ENCODE results near the gene SPAG6. TPM values are rescaled to one million over a fixed set of nuclear protein-coding genes. Genes with fewer than 3 reads are reported as not detected.

SPAG6 gene
- total and polyA plus RNA-seq, 2 donors (not counting 1 experiment from before 2014, with no cell fraction given) = not detected

DNA sequence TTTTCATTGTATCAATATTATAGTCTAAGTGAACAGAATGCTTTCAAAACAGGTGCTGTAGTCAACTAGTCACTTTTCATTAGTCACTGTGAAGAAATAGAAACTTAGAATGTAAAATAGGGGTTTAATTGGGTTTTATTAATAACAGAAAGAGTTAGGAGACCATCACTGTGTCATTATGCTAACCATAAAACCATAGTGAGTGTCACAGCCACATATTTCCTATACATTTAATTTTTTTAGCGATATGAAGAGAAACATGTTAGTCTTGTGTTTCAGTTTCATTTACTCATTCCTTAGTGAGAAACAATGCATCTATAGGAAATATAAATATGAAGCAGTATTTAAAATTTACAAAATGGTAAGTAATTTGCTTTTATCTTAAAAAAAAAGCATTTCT lies 22.2 kb downstream of the SPAG6 start:
- H3K4me1 ChIP-seq (ENCODE audit: control insufficient read depth, extremely low read depth, insufficient read depth, low read length) = no peaks in the 10 kb centered on the region
- H3K36me3 ChIP-seq (ENCODE audit: control insufficient read depth, insufficient read depth, low read length) = no peaks in the 10 kb centered on the region
- H3K27ac ChIP-seq (ENCODE audit: insufficient read depth, low read length) = no peak overlapping the region
- H3K9me3 ChIP-seq (ENCODE audit: control insufficient read depth, insufficient read depth, low read depth, low read length) = no peaks in the 10 kb centered on the region
- no peak for DNase-seq (ENCODE audit: low read depth in 2 of 2)
- H2AFZ ChIP-seq (ENCODE audit: low read length) = no peak overlapping the region
- no peaks in the 10 kb centered on the region for H3K79me2 ChIP-seq (ENCODE audit: control insufficient read depth, insufficient read depth, low read length)
- no peak overlapping the region for H3K4me2 ChIP-seq (ENCODE audit: extremely low read depth, insufficient read depth, low read length)
- no peak for TF ChIP-seq EZH2 (IDR thresholded peaks at IDR 0.05; ENCODE audit: low read length, missing control alignments)
- TF ChIP-seq, protein P1, sequence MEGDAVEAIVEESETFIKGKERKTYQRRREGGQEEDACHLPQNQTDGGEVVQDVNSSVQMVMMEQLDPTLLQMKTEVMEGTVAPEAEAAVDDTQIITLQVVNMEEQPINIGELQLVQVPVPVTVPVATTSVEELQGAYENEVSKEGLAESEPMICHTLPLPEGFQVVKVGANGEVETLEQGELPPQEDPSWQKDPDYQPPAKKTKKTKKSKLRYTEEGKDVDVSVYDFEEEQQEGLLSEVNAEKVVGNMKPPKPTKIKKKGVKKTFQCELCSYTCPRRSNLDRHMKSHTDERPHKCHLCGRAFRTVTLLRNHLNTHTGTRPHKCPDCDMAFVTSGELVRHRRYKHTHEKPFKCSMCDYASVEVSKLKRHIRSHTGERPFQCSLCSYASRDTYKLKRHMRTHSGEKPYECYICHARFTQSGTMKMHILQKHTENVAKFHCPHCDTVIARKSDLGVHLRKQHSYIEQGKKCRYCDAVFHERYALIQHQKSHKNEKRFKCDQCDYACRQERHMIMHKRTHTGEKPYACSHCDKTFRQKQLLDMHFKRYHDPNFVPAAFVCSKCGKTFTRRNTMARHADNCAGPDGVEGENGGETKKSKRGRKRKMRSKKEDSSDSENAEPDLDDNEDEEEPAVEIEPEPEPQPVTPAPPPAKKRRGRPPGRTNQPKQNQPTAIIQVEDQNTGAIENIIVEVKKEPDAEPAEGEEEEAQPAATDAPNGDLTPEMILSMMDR (conservative IDR thresholded peaks at IDR 0.05 in 1 of 2, IDR thresholded peaks at IDR 0.05 in 1 of 2; ENCODE audit: low read depth in 1 of 2, low read length in 2 of 2) = no peak
- no peak overlapping the region for H3K4me3 ChIP-seq (replicated peaks in 1 of 4; ENCODE audit: control extremely low read depth in 1 of 4, insufficient read depth in 1 of 4, low read depth in 3 of 4, low read length in 4 of 4)
- no peaks in the 10 kb centered on the region for H3K27me3 ChIP-seq (ENCODE audit: control insufficient read depth, insufficient read depth, low read length)
- H3K9ac ChIP-seq (ENCODE audit: insufficient read depth, low read length) = no peak overlapping the region
- H4K20me1 ChIP-seq (ENCODE audit: control insufficient read depth, extremely low read depth, insufficient read depth, low read length) = no peaks in the 10 kb centered on the region

DNA sequence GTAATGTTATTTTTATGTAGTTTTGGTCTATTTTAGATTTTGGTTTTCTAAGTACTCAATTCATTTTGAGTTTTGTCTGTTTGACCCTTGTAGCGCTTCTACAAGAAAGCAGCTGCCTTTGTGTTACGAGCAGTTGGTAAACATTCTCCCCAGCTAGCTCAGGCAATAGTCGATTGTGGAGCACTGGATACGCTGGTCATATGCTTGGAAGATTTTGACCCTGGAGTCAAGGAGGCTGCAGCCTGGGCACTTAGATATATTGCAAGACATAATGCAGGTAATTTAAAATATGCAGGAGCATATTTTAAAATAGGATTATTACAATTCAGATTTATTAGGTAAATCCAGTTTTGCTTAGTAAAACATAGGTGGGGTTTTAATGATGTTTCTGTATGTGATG lies 23.1 kb downstream of the SPAG6 start:
- no peak overlapping the region for H2AFZ ChIP-seq (ENCODE audit: low read length)
- no peaks in the 10 kb centered on the region for H3K27me3 ChIP-seq (ENCODE audit: control insufficient read depth, insufficient read depth, low read length)
- no peaks in the 10 kb centered on the region for H4K20me1 ChIP-seq (ENCODE audit: control insufficient read depth, extremely low read depth, insufficient read depth, low read length)
- H3K36me3 ChIP-seq (ENCODE audit: control insufficient read depth, insufficient read depth, low read length) = no peaks in the 10 kb centered on the region
- no peak overlapping the region for H3K27ac ChIP-seq (ENCODE audit: insufficient read depth, low read length)
- no peak for DNase-seq (ENCODE audit: low read depth in 2 of 2)
- H3K4me1 ChIP-seq (ENCODE audit: control insufficient read depth, extremely low read depth, insufficient read depth, low read length) = no peaks in the 10 kb centered on the region
- no peaks in the 10 kb centered on the region for H3K79me2 ChIP-seq (ENCODE audit: control insufficient read depth, insufficient read depth, low read length)
- no peak overlapping the region for H3K4me3 ChIP-seq (replicated peaks in 1 of 4; ENCODE audit: control extremely low read depth in 1 of 4, insufficient read depth in 1 of 4, low read depth in 3 of 4, low read length in 4 of 4)
- TF ChIP-seq, protein P1 (conservative IDR thresholded peaks at IDR 0.05 in 1 of 2, IDR thresholded peaks at IDR 0.05 in 1 of 2; ENCODE audit: low read depth in 1 of 2, low read length in 2 of 2) = no peak
- no peak for TF ChIP-seq EZH2 (IDR thresholded peaks at IDR 0.05; ENCODE audit: low read length, missing control alignments)
- H3K4me2 ChIP-seq (ENCODE audit: extremely low read depth, insufficient read depth, low read length) = no peak overlapping the region
- no peaks in the 10 kb centered on the region for H3K9me3 ChIP-seq (ENCODE audit: control insufficient read depth, insufficient read depth, low read depth, low read length)
- no peak overlapping the region for H3K9ac ChIP-seq (ENCODE audit: insufficient read depth, low read length)

DNA sequence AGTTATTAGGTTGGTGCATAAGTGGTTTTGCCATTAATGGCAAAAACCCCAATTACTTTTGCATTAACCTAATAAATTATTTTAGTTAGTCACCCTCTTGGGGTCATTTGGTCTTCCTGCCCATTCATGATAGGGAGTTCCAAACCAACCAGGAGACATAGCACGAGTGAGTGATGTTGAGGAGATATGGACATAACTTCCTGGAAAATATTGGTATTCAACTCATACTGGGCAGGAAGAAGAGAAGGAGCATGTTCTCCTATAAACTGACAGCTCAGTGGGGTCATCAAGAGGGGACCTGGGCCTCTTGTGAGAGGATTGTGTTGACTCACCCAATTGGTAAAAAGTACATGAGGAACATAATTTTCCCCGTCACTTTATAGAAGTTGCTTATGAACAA lies 23.7 kb downstream of the SPAG6 start:
- TF ChIP-seq, protein P1 (conservative IDR thresholded peaks at IDR 0.05 in 1 of 2, IDR thresholded peaks at IDR 0.05 in 1 of 2; ENCODE audit: low read depth in 1 of 2, low read length in 2 of 2) = no peak
- no peak for DNase-seq (ENCODE audit: low read depth in 2 of 2)
- no peak overlapping the region for H3K27ac ChIP-seq (ENCODE audit: insufficient read depth, low read length)

More for the DNA sequence above, 23.7 kb downstream of the SPAG6 start:
- Histone ChIP-seq H3K27me3 (ENCODE audit: control insufficient read depth, insufficient read depth, low read length) (no peaks in the 10 kb centered on the region), H2AFZ (ENCODE audit: low read length) (no peak overlapping the region), H3K4me1 (ENCODE audit: control insufficient read depth, extremely low read depth, insufficient read depth, low read length) (no peaks in the 10 kb centered on the region), H3K4me3 (replicated peaks in 1 of 4; ENCODE audit: control extremely low read depth in 1 of 4, insufficient read depth in 1 of 4, low read depth in 3 of 4, low read length in 4 of 4) (no peak overlapping the region), H3K9ac (ENCODE audit: insufficient read depth, low read length) (no peak overlapping the region), H3K9me3 (ENCODE audit: control insufficient read depth, insufficient read depth, low read depth, low read length) (no peaks in the 10 kb centered on the region), H3K79me2 (ENCODE audit: control insufficient read depth, insufficient read depth, low read length) (no peaks in the 10 kb centered on the region), H3K4me2 (ENCODE audit: extremely low read depth, insufficient read depth, low read length) (no peak overlapping the region), H4K20me1 (ENCODE audit: control insufficient read depth, extremely low read depth, insufficient read depth, low read length) (no peaks in the 10 kb centered on the region), H3K36me3 (ENCODE audit: control insufficient read depth, insufficient read depth, low read length) (no peaks in the 10 kb centered on the region)
